Caco-2 (cell line): Measurements from ENCODE around the gene BAZ2B. TPM values are rescaled to one million over a fixed set of nuclear protein-coding genes. Genes with fewer than 3 reads are reported as not detected.

Experiments
- BruUV-seq: library from RNA; stranded (reverse); fragments of 400-500 nt; replicated peaks from 2 replicates; lab custom pipeline; 2021; lab: Mats Ljungman, UMichigan
- CTCF ChIA-PET: fragments of 300-600 bp; sonication (Branson Sonifier 250); formaldehyde crosslinking; loops from one replicate; lab custom pipeline; 2022; ENCODE audit warnings: antibody characterized with exemption; lab: Charles Lee
- POLR2A ChIA-PET: fragments of 300-600 bp; sonication (Branson Sonifier 250); formaldehyde crosslinking; loops from one replicate; lab custom pipeline; 2022; ENCODE audit warnings: antibody characterized with exemption; lab: Charles Lee
- DNase-seq, 2 experiments: peaks; one replicate each; pipeline versions ENCODE4 v3.0.0 to v3.0.0-alpha.2; 2020 to 2022
- H3K27me3 ChIP-seq: replicated peaks from 2 replicates; pipeline ENCODE4 v1.6.0; 2011; ENCODE audit warnings: low read length; ENCODE audit not compliant: control insufficient read depth, insufficient read depth
- H3K36me3 ChIP-seq: 2 replicates; pipeline ENCODE4 v1.5.1; 2011; ENCODE audit warnings: low read length; ENCODE audit not compliant: control insufficient read depth, insufficient read depth
- H3K4me1 ChIP-seq: fragments of 250-450 bp; sonication (Bioruptor Pico); 2 replicates; pipeline ENCODE4 v1.5.1; 2020; ENCODE audit warnings: mild to moderate bottlenecking
- H3K4me3 ChIP-seq: 2 replicates; pipeline ENCODE4 v1.5.1; 2011; ENCODE audit warnings: low read depth, mild to moderate bottlenecking, control low read depth, low read length
- H3K9me3 ChIP-seq: fragments of 250-450 bp; sonication (Bioruptor Pico); 2 replicates; pipeline ENCODE4 v1.5.1; 2020; ENCODE audit warnings: mild to moderate bottlenecking, moderate library complexity
- H3K27ac Mint-ChIP-seq: one replicate; pipeline ENCODE4 v1.8.0; 2022; ENCODE audit warnings: mixed read lengths; ENCODE audit not compliant: unreplicated experiment
- H3K27me3 Mint-ChIP-seq: one replicate; pipeline ENCODE4 v1.8.0; 2022; ENCODE audit warnings: mixed read lengths; ENCODE audit not compliant: insufficient read depth, unreplicated experiment
- H3K36me3 Mint-ChIP-seq: one replicate; pipeline ENCODE4 v1.8.0; 2022; ENCODE audit warnings: mild to moderate bottlenecking, mixed read lengths; ENCODE audit not compliant: insufficient read depth, unreplicated experiment
- H3K4me1 Mint-ChIP-seq: one replicate; pipeline ENCODE4 v1.8.0; 2022; ENCODE audit warnings: low read depth, mixed read lengths; ENCODE audit not compliant: unreplicated experiment
- H3K4me3 Mint-ChIP-seq: one replicate; pipeline ENCODE4 v1.8.0; 2022; ENCODE audit warnings: mild to moderate bottlenecking, moderate library complexity, mixed read lengths; ENCODE audit not compliant: unreplicated experiment
- H3K9me3 Mint-ChIP-seq: one replicate; pipeline ENCODE4 v1.8.0; 2022; ENCODE audit warnings: mixed read lengths; ENCODE audit not compliant: unreplicated experiment
- CTCF ChIP-seq, 2 experiments: fragments of 200-600 bp in 1 of 2; IDR thresholded peaks; 1 replicate in 1 of 2; 2 replicates in 1 of 2; pipeline versions ENCODE4 v1.5.1 to v1.8.0; 2011 to 2022; ENCODE audit warnings: antibody characterized with exemption in 1 of 2, control low read depth in 1 of 2, inconsistent platforms in 1 of 2, low read depth in 1 of 2, low read length in 1 of 2, mild to moderate bottlenecking in 1 of 2, moderate library complexity in 1 of 2; ENCODE audit not compliant: insufficient read depth in 1 of 2, severe bottlenecking in 1 of 2, unreplicated experiment in 1 of 2
- intact Hi-C: fragments of 100-400 bp; cut with micrococcal nuclease; formaldehyde crosslinking; loops from one replicate; pipeline ENCODE4 v1.10.0; 2022; ENCODE audit not compliant: unreplicated experiment
- total RNA-seq: library from RNA; stranded (reverse); gene quantifications from 2 replicates; pipeline ENCODE4 v1.2.3, GENCODE V29; 2022

Gene BAZ2B
- total RNA-seq, 1 experiment from 2014 or later = 32.9 TPM

DNA sequence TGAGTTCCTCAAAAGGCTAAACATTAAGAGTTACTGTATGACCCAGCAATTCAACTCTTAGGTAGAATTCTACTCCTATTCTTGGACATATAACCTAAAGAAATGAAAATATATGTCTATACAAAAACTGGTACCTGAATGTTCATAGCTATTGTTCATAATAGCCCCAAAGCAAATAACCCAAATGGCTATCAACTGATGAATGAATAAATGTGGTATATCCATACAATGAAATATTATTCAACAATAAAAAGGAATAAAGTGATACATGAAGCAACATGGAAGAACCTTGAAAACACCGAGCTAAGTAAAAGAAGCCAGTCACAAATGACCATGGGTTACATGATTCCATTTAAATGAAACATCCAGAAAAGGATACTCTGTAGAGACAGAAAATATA is 114.6 kb downstream of the BAZ2B start:
- Histone ChIP-seq H3K4me3 (no peak overlapping the region), H3K9me3 (no peaks in the 10 kb centered on the region), H3K36me3 (no peaks in the 10 kb centered on the region), H3K27me3 (no peaks in the 10 kb centered on the region), H3K4me1 (peaks cover 6% of the 10 kb centered on the region)
- CTCF ChIA-PET = no interaction called here
- H3K27me3 Mint-ChIP-seq = no peaks in the 10 kb centered on the region
- no peak for DNase-seq
- H3K4me3 Mint-ChIP-seq = no peak overlapping the region
- H3K27ac Mint-ChIP-seq = no peak overlapping the region
- BruUV-seq = no TSS peak
- no peaks in the 10 kb centered on the region for H3K36me3 Mint-ChIP-seq
- intact Hi-C loops = no loop called here
- H3K9me3 Mint-ChIP-seq = no peaks in the 10 kb centered on the region
- POLR2A ChIA-PET = no interaction called here
- TF ChIP-seq CTCF (IDR thresholded peaks at IDR 0.05; ENCODE audit: insufficient read depth in 1 of 2, low read depth in 1 of 2, low read length in 1 of 2, severe bottlenecking in 1 of 2, unreplicated experiment in 1 of 2) = no peak
- peaks cover 1% of the 10 kb centered on the region for H3K4me1 Mint-ChIP-seq

DNA sequence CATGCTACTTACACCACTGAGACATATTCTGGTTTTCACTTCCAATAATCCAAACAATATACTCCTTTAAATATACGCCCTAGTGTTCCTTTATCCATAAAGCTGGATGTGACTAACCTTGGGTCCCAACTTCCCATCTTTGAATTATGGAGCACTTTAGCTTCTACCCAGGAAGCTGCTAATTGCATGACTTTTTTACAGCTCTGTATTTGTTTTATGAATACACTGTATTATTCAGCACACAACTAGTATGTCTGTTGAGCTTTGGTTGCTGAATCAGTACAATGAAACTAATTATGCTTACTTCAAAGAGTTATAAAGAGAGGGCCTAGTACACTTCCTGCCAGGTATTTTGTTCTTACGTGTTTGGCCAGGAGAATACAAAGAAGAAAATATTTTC is 118.5 kb downstream of the BAZ2B start:
- no TSS peak for BruUV-seq
- no peaks in the 10 kb centered on the region for H3K4me1 Mint-ChIP-seq
- DNase-seq = no peak
- no peaks in the 10 kb centered on the region for H3K27me3 Mint-ChIP-seq
- no peaks in the 10 kb centered on the region for H3K9me3 Mint-ChIP-seq
- CTCF ChIA-PET = no interaction called here
- H3K4me3 Mint-ChIP-seq = no peak overlapping the region
- H3K27ac Mint-ChIP-seq = no peak overlapping the region
- no peaks in the 10 kb centered on the region for H3K27me3 ChIP-seq
- no peaks in the 10 kb centered on the region for H3K9me3 ChIP-seq
- intact Hi-C loops = no loop called here
- TF ChIP-seq CTCF (IDR thresholded peaks at IDR 0.05; ENCODE audit: insufficient read depth in 1 of 2, low read depth in 1 of 2, low read length in 1 of 2, severe bottlenecking in 1 of 2, unreplicated experiment in 1 of 2) = no peak
- no peaks in the 10 kb centered on the region for H3K36me3 ChIP-seq
- no peak overlapping the region for H3K4me3 ChIP-seq
- no peaks in the 10 kb centered on the region for H3K36me3 Mint-ChIP-seq
- no peaks in the 10 kb centered on the region for H3K4me1 ChIP-seq
- POLR2A ChIA-PET = no interaction called here

DNA sequence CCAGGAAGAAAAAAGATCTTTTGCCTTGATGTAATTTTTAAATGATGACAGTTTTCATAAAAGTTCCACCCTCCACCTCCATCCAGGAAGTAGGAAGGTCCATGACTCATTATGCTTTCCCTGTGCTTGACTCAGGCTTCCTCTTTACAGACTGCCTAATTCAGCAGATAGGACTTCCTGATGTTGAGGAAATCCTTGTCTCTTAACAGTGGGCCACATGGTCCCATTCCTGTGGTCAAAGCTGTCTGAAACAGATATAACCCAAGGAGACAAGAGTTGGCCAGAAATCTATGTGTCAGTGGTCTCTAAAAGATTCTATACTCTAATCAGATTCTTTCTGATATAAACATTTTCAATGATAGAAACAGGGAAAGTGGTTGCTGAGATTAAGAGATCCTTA is 119.1 kb downstream of the BAZ2B start:
- intact Hi-C loops = no loop called here
- Mint-ChIP-seq H3K27me3 (no peaks in the 10 kb centered on the region), H3K36me3 (no peaks in the 10 kb centered on the region), H3K4me3 (no peak overlapping the region), H3K9me3 (no peaks in the 10 kb centered on the region), H3K4me1 (no peaks in the 10 kb centered on the region), H3K27ac (no peak overlapping the region)
- no peaks in the 10 kb centered on the region for H3K9me3 ChIP-seq
- H3K4me3 ChIP-seq = no peak overlapping the region
- H3K27me3 ChIP-seq = no peaks in the 10 kb centered on the region
- no peaks in the 10 kb centered on the region for H3K4me1 ChIP-seq
- H3K36me3 ChIP-seq = no peaks in the 10 kb centered on the region
- CTCF ChIA-PET = no interaction called here
- no peak for TF ChIP-seq CTCF (IDR thresholded peaks at IDR 0.05; ENCODE audit: insufficient read depth in 1 of 2, low read depth in 1 of 2, low read length in 1 of 2, severe bottlenecking in 1 of 2, unreplicated experiment in 1 of 2)
- POLR2A ChIA-PET = no interaction called here
- no peak for DNase-seq
- BruUV-seq = no TSS peak
